HCT116 (cell line): ENCODE measurements around the gene HIVEP2. TPM values are rescaled to one million over a fixed set of nuclear protein-coding genes. Genes with fewer than 3 reads are reported as not detected.

Source experiments
- ATAC-seq: fragments of 200-7000 bp; cut with Tn5 transposase; 2 replicates; pipeline ENCODE4 v1.9.1; 2020; ENCODE audit warnings: mild to moderate bottlenecking, moderate library complexity
- BruUV-seq: library from RNA; stranded (reverse); fragments of 400-500 nt; replicated peaks from 2 replicates; lab custom pipeline; 2021; lab: Mats Ljungman, UMichigan
- CTCF ChIA-PET: fragments of 300-600 bp; sonication (Branson Sonifier 250); formaldehyde crosslinking; loops from one replicate; lab custom pipeline; 2021; ENCODE audit warnings: antibody characterized with exemption; lab: Charles Lee
- POLR2A ChIA-PET: fragments of 300-600, 350-600 bp; sonication (Branson Sonifier 250); formaldehyde crosslinking; loops from one replicate; lab custom pipeline; 2021; ENCODE audit warnings: antibody characterized with exemption; lab: Charles Lee
- RAD21 ChIA-PET, 2 experiments: fragments of 300-600 bp; sonication (Branson Sonifier 250); formaldehyde crosslinking; loops; one replicate each; lab custom pipeline; 2023; ENCODE audit warnings: low total read pairs in 2 of 2; ENCODE audit not compliant: uncharacterized antibody in 2 of 2, unreplicated experiment in 2 of 2, low non-redundant PET in 1 of 2; lab: Charles Lee
- DNase-seq: peaks from one replicate; pipeline ENCODE4 v3.0.0-alpha.2; 2010; ENCODE audit warnings: low read depth, low spot score
- H2AFZ ChIP-seq: fragments of 200-600 bp; shearing (Covaris generic), sonication (generic); 2 replicates; pipeline ENCODE4 v1.6.1; 2017; ENCODE audit warnings: low read depth, mixed run types, mixed read lengths, antibody characterized with exemption, low read length; ENCODE audit not compliant: poor library complexity, severe bottlenecking
- H3K27ac ChIP-seq: 2 replicates; pipeline ENCODE4 v1.5.1; 2012; ENCODE audit warnings: low read depth, low read length
- H3K27me3 ChIP-seq: fragments of 200-600 bp; sonication (generic); 2 replicates; pipeline ENCODE4 v1.6.1; 2016; ENCODE audit warnings: mixed run types, low read length, mixed read lengths; ENCODE audit not compliant: insufficient read depth
- H3K36me3 ChIP-seq, 2 experiments: fragments of 200-500 bp in 1 of 2; fragments of 200-600 bp in 1 of 2; sonication (Bioruptor generic) in 1 of 2; sonication (generic) in 1 of 2; 2 replicates each; pipeline versions ENCODE4 v1.5.1 to v1.6.1; 2014 to 2016; ENCODE audit warnings: low read length in 2 of 2, inconsistent platforms in 1 of 2, mixed read lengths in 1 of 2, mixed run types in 1 of 2; ENCODE audit not compliant: insufficient read depth in 2 of 2, control insufficient read depth in 1 of 2
- H3K4me1 ChIP-seq, 2 experiments: fragments of 200-600 bp in 1 of 2; sonication (generic) in 1 of 2; 2 replicates each; pipeline versions ENCODE4 v1.5.1 to v1.6.1; 2012 to 2017; ENCODE audit warnings: low read length in 2 of 2, inconsistent platforms in 1 of 2, mild to moderate bottlenecking in 1 of 2, mixed read lengths in 1 of 2, mixed run types in 1 of 2, moderate library complexity in 1 of 2; ENCODE audit not compliant: insufficient read depth in 2 of 2, control insufficient read depth in 1 of 2
- H3K4me2 ChIP-seq: fragments of 200-600 bp; sonication (generic); 2 replicates; pipeline ENCODE4 v1.6.1; 2017; ENCODE audit warnings: mixed run types, low read length, mixed read lengths
- H3K4me3 ChIP-seq, 2 experiments: fragments of 200-600 bp in 1 of 2; sonication (generic) in 1 of 2; replicated peaks in 1 of 2; 2 replicates each; pipeline ENCODE4 v1.5.1; 2011 to 2016; ENCODE audit warnings: low read length in 2 of 2, control low read depth in 1 of 2, low read depth in 1 of 2, mild to moderate bottlenecking in 1 of 2, mixed read lengths in 1 of 2, mixed run types in 1 of 2
- H3K79me2 ChIP-seq: fragments of 200-600 bp; sonication (generic); 2 replicates; pipeline ENCODE4 v1.6.1; 2017; ENCODE audit warnings: mild to moderate bottlenecking, mixed run types, low read length, moderate library complexity, mixed read lengths; ENCODE audit not compliant: insufficient read depth
- H3K9ac ChIP-seq: fragments of 200-600 bp; sonication (generic); 2 replicates; pipeline ENCODE4 v1.6.1; 2016; ENCODE audit warnings: low read length, mixed read lengths
- H3K9me2 ChIP-seq: fragments of 200-600 bp; sonication (generic), shearing (Covaris generic); 2 replicates; pipeline ENCODE4 v1.6.1; 2017; ENCODE audit warnings: mixed run types, mild to moderate bottlenecking, moderate library complexity; ENCODE audit not compliant: insufficient read depth
- H3K9me3 ChIP-seq, 2 experiments: fragments of 200-500 bp in 1 of 2; fragments of 200-600 bp in 1 of 2; sonication (Bioruptor generic) in 1 of 2; sonication (generic) in 1 of 2; 2 replicates each; pipeline ENCODE4 v1.6.1; 2014 to 2017; ENCODE audit warnings: low read length in 2 of 2, mixed read lengths in 2 of 2, inconsistent platforms in 1 of 2, low read depth in 1 of 2, mild to moderate bottlenecking in 1 of 2, mixed run types in 1 of 2, moderate library complexity in 1 of 2; ENCODE audit not compliant: control insufficient read depth in 1 of 2, insufficient read depth in 1 of 2
- H4K20me1 ChIP-seq: fragments of 200-600 bp; sonication (generic), shearing (Covaris generic); 2 replicates; pipeline ENCODE4 v1.6.1; 2017; ENCODE audit warnings: mixed run types, mild to moderate bottlenecking, moderate library complexity; ENCODE audit not compliant: insufficient read depth
- EZH2 ChIP-seq: fragments of 200-600 bp; sonication (generic); IDR thresholded peaks from 2 replicates; pipeline ENCODE4 v1.6.1; 2017; ENCODE audit warnings: antibody characterized with exemption, mixed run types
- EZH2phosphoT487 ChIP-seq: fragments of 200-600 bp; IDR thresholded peaks from 2 replicates; pipeline ENCODE4 v1.6.1; 2018; ENCODE audit warnings: antibody characterized with exemption, borderline replicate concordance
- FOSL1 ChIP-seq: IDR thresholded peaks from 2 replicates; pipeline ENCODE4 v1.6.1; 2012; ENCODE audit warnings: low read depth
- JUND ChIP-seq: IDR thresholded peaks from 2 replicates; pipeline ENCODE4 v1.6.1; 2012
- RAD21 ChIP-seq: IDR thresholded peaks from 2 replicates; pipeline ENCODE4 v1.6.1; 2012; ENCODE audit warnings: low read depth, mild to moderate bottlenecking
- REST ChIP-seq: IDR thresholded peaks from 2 replicates; pipeline ENCODE4 v1.6.1; 2012; ENCODE audit warnings: low read depth
- SIN3A ChIP-seq: IDR thresholded peaks from 2 replicates; pipeline ENCODE4 v1.6.1; 2012; ENCODE audit warnings: low read depth
- ZBTB33 ChIP-seq: IDR thresholded peaks from 2 replicates; pipeline ENCODE4 v1.6.1; 2011; ENCODE audit warnings: mild to moderate bottlenecking, low read length, moderate library complexity; ENCODE audit not compliant: insufficient replicate concordance; ENCODE audit errors: extremely low read depth
- ZFX ChIP-seq: fragments of 450-650 bp; IDR thresholded peaks from 2 replicates; pipeline ENCODE4 v1.6.1; 2017
- ZNF274 ChIP-seq: fragments of 200-500 bp; sonication (Bioruptor generic); IDR thresholded peaks from 2 replicates; pipeline ENCODE4 v1.6.1; 2014; ENCODE audit warnings: mild to moderate bottlenecking, low read depth, low read length, inconsistent platforms
- intact Hi-C: fragments of 100-400 bp; cut with micrococcal nuclease; formaldehyde crosslinking; loops from 2 replicates; pipeline ENCODE4 v1.10.0; 2022
- total RNA-seq: library from RNA; stranded (reverse); gene quantifications from one replicate; pipeline ENCODE4 v1.2.1, GENCODE V29; 2021; ENCODE audit not compliant: unreplicated experiment
- TF ChIP-seq, protein P1 (sequence below): IDR thresholded peaks from 2 replicates; pipeline ENCODE4 v1.6.1; 2012
- TF ChIP-seq, protein P2 (sequence below): IDR thresholded peaks from 2 replicates; pipeline ENCODE4 v1.6.1; 2012

Gene HIVEP2
- total RNA-seq, 1 experiment from 2014 or later, result 8.1 TPM

DNA sequence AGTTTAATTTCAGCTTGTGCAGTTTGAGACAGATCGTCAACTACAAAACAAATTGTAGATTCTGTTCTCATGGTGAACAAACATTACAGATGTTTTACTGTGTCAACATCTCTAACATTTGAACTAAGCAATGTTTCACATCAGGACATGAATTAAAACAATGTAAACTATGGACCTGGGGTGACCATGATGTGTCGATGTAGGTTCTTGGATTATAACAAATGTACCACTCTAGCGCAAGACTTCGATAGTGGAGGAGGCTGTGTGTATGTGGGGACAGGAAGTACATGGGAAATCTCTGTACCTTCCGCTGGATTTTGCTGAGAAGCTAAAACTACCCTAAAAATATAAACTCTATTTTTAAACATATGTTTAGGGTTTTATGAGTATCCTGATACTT lies 17.1 kb downstream of the HIVEP2 start:
- H3K4me3 ChIP-seq, result peak overlapping the region in 1 of 2 experiments; percentile 64; a peak in 3 of 4 replicates
- intact Hi-C loops, result loop anchor here (5.0 kb wide), 1 partner anchor 41 kb away; no protein-coding TSS in a partner anchor
- H3K79me2 ChIP-seq, result no peaks in the 10 kb centered on the region
- H3K36me3 ChIP-seq, result no peaks in the 10 kb centered on the region
- ChIA-PET RAD21 (no interaction called here), POLR2A (no interaction called here), CTCF (no interaction called here)
- peaks cover 5 to 18% of the 10 kb centered on the region in 2 experiments; a peak in 3 of 4 replicates for H3K4me1 ChIP-seq
- H3K27ac ChIP-seq, result no peak overlapping the region
- no peaks in the 10 kb centered on the region for H3K27me3 ChIP-seq
- H3K9me3 ChIP-seq, result no peaks in the 10 kb centered on the region
- TF ChIP-seq RAD21, result no peak
- TF ChIP-seq, protein P1, sequence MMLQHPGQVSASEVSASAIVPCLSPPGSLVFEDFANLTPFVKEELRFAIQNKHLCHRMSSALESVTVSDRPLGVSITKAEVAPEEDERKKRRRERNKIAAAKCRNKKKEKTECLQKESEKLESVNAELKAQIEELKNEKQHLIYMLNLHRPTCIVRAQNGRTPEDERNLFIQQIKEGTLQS, result no peak
- no peak for TF ChIP-seq ZFX
- TF ChIP-seq EZH2phosphoT487, result no peak
- TF ChIP-seq ZBTB33, result no peak
- TF ChIP-seq EZH2, result no peak
- no peak for TF ChIP-seq JUND
- no peak for TF ChIP-seq FOSL1
- no peak for TF ChIP-seq ZNF274
- TF ChIP-seq SIN3A, result no peak
- TF ChIP-seq, protein P2, sequence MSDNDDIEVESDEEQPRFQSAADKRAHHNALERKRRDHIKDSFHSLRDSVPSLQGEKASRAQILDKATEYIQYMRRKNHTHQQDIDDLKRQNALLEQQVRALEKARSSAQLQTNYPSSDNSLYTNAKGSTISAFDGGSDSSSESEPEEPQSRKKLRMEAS, result no peak
- TF ChIP-seq REST, result no peak
- peak overlapping the region; percentile 76 for H3K4me2 ChIP-seq
- BruUV-seq, result no TSS peak
- H2AFZ ChIP-seq, result no peak overlapping the region
- ATAC-seq, result no peak
- H3K9ac ChIP-seq, result peak overlapping the region; percentile 62; the same call in 1 of the 2 replicates
- H3K9me2 ChIP-seq, result no peaks in the 10 kb centered on the region
- H4K20me1 ChIP-seq, result no peaks in the 10 kb centered on the region
- DNase-seq, result no peak
